ENCODE results near the gene ZFAND3. TPM values are rescaled to one million over a fixed set of nuclear protein-coding genes. Genes with fewer than 3 reads are reported as not detected.

ZFAND3 gene
- total RNA-seq, 1 experiment from 2014 or later: 107 TPM

DNA sequence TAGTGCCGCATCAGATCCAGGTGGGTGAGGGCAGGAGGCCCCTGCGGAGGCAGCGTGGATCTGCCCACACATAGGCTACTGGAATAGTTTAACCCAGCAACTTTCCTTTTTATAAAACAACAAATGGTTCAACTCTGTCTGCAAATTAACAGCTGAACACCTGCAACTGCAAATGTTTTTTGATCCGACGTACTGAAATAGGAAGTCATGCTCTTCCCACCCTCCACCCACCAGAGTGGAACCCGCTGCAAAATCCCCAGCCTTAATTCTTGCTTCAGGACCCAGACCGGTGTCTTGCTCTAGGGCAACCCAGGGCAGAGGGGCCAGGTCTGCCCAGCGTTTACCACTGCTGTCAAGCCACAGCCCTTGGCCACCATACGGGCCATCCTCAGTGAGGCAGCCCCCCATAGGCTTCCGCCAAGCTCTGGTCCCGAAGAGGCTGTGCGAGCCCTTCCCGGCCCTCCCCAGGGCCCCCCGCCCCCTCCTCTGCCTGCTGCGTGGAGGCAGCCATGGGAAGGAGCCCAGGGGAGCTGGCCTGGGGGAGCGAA lies 334.3 kb downstream of the ZFAND3 start:
- Mint-ChIP-seq H3K27ac (ENCODE audit: unreplicated experiment) (no peak overlapping the region), H3K4me3 (ENCODE audit: unreplicated experiment) (no peak overlapping the region), H3K27me3 (ENCODE audit: insufficient read depth, unreplicated experiment) (no peaks in the 10 kb centered on the region), H3K4me1 (ENCODE audit: low read depth, unreplicated experiment) (no peaks in the 10 kb centered on the region), H3K36me3 (ENCODE audit: insufficient read depth, unreplicated experiment) (peaks cover 34% of the 10 kb centered on the region), H3K9me3 (ENCODE audit: unreplicated experiment) (no peaks in the 10 kb centered on the region)
- TF ChIP-seq CTCF (IDR thresholded peaks at IDR 0.05; ENCODE audit: insufficient read depth in 1 of 2, low read depth in 1 of 2, low read length in 1 of 2, severe bottlenecking in 1 of 2, unreplicated experiment in 1 of 2): no peak
- no peak for DNase-seq
- intact Hi-C loops (cut with micrococcal nuclease; ENCODE audit: unreplicated experiment): no loop called here
- no TSS peak for BruUV-seq (replicated peaks)
- ChIA-PET POLR2A (no interaction called here), CTCF (no interaction called here)
- Histone ChIP-seq H3K4me3 (ENCODE audit: low read depth, low read length) (no peak overlapping the region), H3K27me3 (replicated peaks; ENCODE audit: control insufficient read depth, insufficient read depth, low read length) (no peaks in the 10 kb centered on the region), H3K9me3 (no peaks in the 10 kb centered on the region), H3K36me3 (ENCODE audit: control insufficient read depth, insufficient read depth, low read length) (no peaks in the 10 kb centered on the region), H3K4me1 (no peaks in the 10 kb centered on the region)

- no peak for TF ChIP-seq CTCF (IDR thresholded peaks at IDR 0.05; ENCODE audit: insufficient read depth in 1 of 2, low read depth in 1 of 2, low read length in 1 of 2, severe bottlenecking in 1 of 2, unreplicated experiment in 1 of 2)
- H3K27ac Mint-ChIP-seq (ENCODE audit: unreplicated experiment): no peak overlapping the region
- H3K36me3 Mint-ChIP-seq (ENCODE audit: insufficient read depth, unreplicated experiment): peaks cover 36% of the 10 kb centered on the region
Measured at GRCh38 chr6:38154731-38155130, 335.2 kb downstream of the ZFAND3 start.

GRCh38 chr6:38155144-38155543 lies 335.6 kb downstream of the ZFAND3 start:
- BruUV-seq (replicated peaks): no TSS peak
- Histone ChIP-seq H3K27me3 (replicated peaks; ENCODE audit: control insufficient read depth, insufficient read depth, low read length) (no peaks in the 10 kb centered on the region), H3K36me3 (ENCODE audit: control insufficient read depth, insufficient read depth, low read length) (no peaks in the 10 kb centered on the region), H3K9me3 (no peaks in the 10 kb centered on the region), H3K4me3 (ENCODE audit: low read depth, low read length) (no peak overlapping the region), H3K4me1 (no peaks in the 10 kb centered on the region)
- DNase-seq: no peak
- Mint-ChIP-seq H3K27ac (ENCODE audit: unreplicated experiment) (no peak overlapping the region), H3K36me3 (ENCODE audit: insufficient read depth, unreplicated experiment) (peaks cover 40% of the 10 kb centered on the region), H3K9me3 (ENCODE audit: unreplicated experiment) (no peaks in the 10 kb centered on the region), H3K4me1 (ENCODE audit: low read depth, unreplicated experiment) (no peaks in the 10 kb centered on the region), H3K27me3 (ENCODE audit: insufficient read depth, unreplicated experiment) (no peaks in the 10 kb centered on the region), H3K4me3 (ENCODE audit: unreplicated experiment) (no peak overlapping the region)
- CTCF ChIA-PET: interaction anchor here (0.6 kb wide), 1 partner anchor 364 kb away, joined by 3 read pairs; no protein-coding TSS in a partner anchor
- TF ChIP-seq CTCF (IDR thresholded peaks at IDR 0.05; ENCODE audit: insufficient read depth in 1 of 2, low read depth in 1 of 2, low read length in 1 of 2, severe bottlenecking in 1 of 2, unreplicated experiment in 1 of 2): no peak
- POLR2A ChIA-PET: no interaction called here
- intact Hi-C loops (cut with micrococcal nuclease; ENCODE audit: unreplicated experiment): no loop called here

More at GRCh38 chr6:38154731-38155130, 335.2 kb downstream of the ZFAND3 start:
- no peaks in the 10 kb centered on the region for H3K27me3 Mint-ChIP-seq (ENCODE audit: insufficient read depth, unreplicated experiment)
- Histone ChIP-seq H3K4me1 (no peaks in the 10 kb centered on the region), H3K4me3 (ENCODE audit: low read depth, low read length) (no peak overlapping the region), H3K36me3 (ENCODE audit: control insufficient read depth, insufficient read depth, low read length) (no peaks in the 10 kb centered on the region), H3K9me3 (no peaks in the 10 kb centered on the region), H3K27me3 (replicated peaks; ENCODE audit: control insufficient read depth, insufficient read depth, low read length) (no peaks in the 10 kb centered on the region)
- no TSS peak for BruUV-seq (replicated peaks)
- intact Hi-C loops (cut with micrococcal nuclease; ENCODE audit: unreplicated experiment): no loop called here
- POLR2A ChIA-PET: no interaction called here
- DNase-seq: no peak
- no peaks in the 10 kb centered on the region for H3K9me3 Mint-ChIP-seq (ENCODE audit: unreplicated experiment)
- no peak overlapping the region for H3K4me3 Mint-ChIP-seq (ENCODE audit: unreplicated experiment)
- no peaks in the 10 kb centered on the region for H3K4me1 Mint-ChIP-seq (ENCODE audit: low read depth, unreplicated experiment)
- CTCF ChIA-PET: interaction anchor here (0.6 kb wide), 1 partner anchor 364 kb away, joined by 3 read pairs; no protein-coding TSS in a partner anchor

Measured in Caco-2 (cell line).